ENCODE results near the gene HOXA1. TPM values are rescaled to one million over a fixed set of nuclear protein-coding genes. Genes with fewer than 3 reads are reported as not detected.

HOXA1 gene
- total and polyA plus RNA-seq, 4 donors, result 0.06 to 0.37 (median 0.32) TPM

DNA sequence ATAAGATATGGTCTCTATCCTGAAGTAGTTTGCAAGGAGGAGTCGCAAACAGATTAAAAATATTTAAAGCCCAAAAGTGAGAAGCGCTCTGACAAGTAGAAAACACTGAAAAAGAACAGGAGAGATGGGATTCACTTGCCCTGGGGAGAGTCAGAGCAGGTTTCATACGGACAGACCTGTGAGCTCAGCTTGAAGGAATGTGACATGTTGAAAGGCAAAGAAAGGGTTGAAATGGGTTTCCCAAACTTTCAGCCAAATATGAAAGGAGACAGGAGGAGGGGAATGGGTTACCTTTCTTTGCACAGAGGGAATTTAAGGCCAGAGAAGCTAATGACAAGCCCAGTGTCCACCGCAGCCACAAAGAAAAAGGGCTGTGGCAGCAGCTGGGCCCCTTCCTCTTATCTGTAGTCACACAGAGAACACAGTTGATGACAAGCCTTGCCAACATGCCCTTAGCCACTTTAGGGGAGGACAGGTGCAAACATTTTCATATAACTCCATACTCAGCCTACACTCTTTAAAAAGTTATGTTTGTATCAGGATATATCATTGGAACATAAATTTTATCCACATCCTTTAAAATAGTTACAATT, 14.9 kb downstream of the HOXA1 start:
- Histone ChIP-seq H3K36me3 (ENCODE audit: control insufficient read depth in 4 of 4, insufficient read depth in 4 of 4, low read length in 4 of 4) (no peaks in the 10 kb centered on the region), H3K27me3 (ENCODE audit: control insufficient read depth in 3 of 3, insufficient read depth in 3 of 3, low read length in 2 of 3) (peaks cover 0 to 27% (median 0%) of the 10 kb centered on the region in 3 donors), H3K9ac (ENCODE audit: insufficient read depth in 1 of 2, low read length in 2 of 2) (no peak overlapping the region), H3K4me3 (no peak overlapping the region), H3K4me1 (ENCODE audit: control insufficient read depth in 5 of 5, insufficient read depth in 5 of 5, low read length in 5 of 5) (peaks cover 0 to 2% (median 0%) of the 10 kb centered on the region in 5 donors), H3K9me3 (ENCODE audit: control insufficient read depth in 4 of 4, insufficient read depth in 3 of 4, low read length in 3 of 4) (no peaks in the 10 kb centered on the region), H3K27ac (ENCODE audit: low read depth in 1 of 2, low read length in 1 of 2) (no peak overlapping the region)
- 77 to 89% methylated on average over 4 of the region's 4 CpGs for WGBS, 2 donors
- TF ChIP-seq, protein P1, sequence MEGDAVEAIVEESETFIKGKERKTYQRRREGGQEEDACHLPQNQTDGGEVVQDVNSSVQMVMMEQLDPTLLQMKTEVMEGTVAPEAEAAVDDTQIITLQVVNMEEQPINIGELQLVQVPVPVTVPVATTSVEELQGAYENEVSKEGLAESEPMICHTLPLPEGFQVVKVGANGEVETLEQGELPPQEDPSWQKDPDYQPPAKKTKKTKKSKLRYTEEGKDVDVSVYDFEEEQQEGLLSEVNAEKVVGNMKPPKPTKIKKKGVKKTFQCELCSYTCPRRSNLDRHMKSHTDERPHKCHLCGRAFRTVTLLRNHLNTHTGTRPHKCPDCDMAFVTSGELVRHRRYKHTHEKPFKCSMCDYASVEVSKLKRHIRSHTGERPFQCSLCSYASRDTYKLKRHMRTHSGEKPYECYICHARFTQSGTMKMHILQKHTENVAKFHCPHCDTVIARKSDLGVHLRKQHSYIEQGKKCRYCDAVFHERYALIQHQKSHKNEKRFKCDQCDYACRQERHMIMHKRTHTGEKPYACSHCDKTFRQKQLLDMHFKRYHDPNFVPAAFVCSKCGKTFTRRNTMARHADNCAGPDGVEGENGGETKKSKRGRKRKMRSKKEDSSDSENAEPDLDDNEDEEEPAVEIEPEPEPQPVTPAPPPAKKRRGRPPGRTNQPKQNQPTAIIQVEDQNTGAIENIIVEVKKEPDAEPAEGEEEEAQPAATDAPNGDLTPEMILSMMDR (IDR thresholded peaks at IDR 0.05; ENCODE audit: control extremely low read depth, extremely low read depth), result no peak
- ATAC-seq (ENCODE audit: insufficient read depth, low FRiP score) (no peak), DNase-seq (no peak)

DNA sequence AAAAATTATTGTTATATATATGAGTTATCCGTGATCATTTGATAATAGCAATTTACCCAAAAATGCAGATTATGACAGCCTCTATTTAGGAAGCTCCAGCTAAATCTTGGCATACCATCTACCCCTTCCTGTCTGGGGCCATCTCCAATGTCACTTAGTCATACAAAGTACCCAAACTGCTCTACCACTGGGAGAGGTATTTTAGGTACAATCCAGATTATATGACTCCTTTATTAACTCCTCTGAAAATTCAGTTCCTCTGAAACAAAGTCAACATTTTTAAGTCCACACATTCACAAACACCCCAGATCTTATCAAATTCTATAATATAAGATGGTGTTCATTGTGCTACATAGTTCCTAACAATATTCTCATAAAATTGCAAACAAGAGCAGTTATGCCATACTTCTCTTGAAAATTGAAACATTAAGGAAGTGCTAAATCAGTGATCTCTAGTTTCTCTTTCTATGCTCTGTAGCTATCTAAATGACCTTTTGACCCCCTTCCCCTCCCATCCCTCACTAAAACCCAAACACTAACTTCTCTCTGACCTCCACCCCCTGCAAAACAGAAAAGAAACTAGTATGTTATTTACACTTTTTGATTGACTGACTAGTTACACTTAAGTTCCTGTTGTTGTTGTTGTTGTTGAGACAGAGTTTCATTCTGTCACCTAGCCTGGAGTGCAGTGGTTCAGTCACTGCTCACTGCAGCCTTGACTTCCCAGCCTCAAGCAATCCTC, 16.4 kb downstream of the HOXA1 start:
- Histone ChIP-seq H3K4me1 (ENCODE audit: control insufficient read depth in 5 of 5, insufficient read depth in 5 of 5, low read length in 5 of 5) (peaks cover 0 to 2% (median 0%) of the 10 kb centered on the region in 5 donors), H3K9ac (ENCODE audit: insufficient read depth in 1 of 2, low read length in 2 of 2) (no peak overlapping the region), H3K27ac (ENCODE audit: low read depth in 1 of 2, low read length in 1 of 2) (no peak overlapping the region), H3K4me3 (no peak overlapping the region), H3K36me3 (ENCODE audit: control insufficient read depth in 4 of 4, insufficient read depth in 4 of 4, low read length in 4 of 4) (no peaks in the 10 kb centered on the region), H3K27me3 (ENCODE audit: control insufficient read depth in 3 of 3, insufficient read depth in 3 of 3, low read length in 2 of 3) (peaks cover 0 to 21% (median 0%) of the 10 kb centered on the region in 3 donors), H3K9me3 (ENCODE audit: control insufficient read depth in 4 of 4, insufficient read depth in 3 of 4, low read length in 3 of 4) (peaks cover 0 to 3% (median 0%) of the 10 kb centered on the region in 4 donors)
- 96 to 98% methylated on average over 1 of the region's 1 CpG for WGBS, 2 donors
- ATAC-seq (ENCODE audit: insufficient read depth, low FRiP score) (no peak), DNase-seq (no peak)
- TF ChIP-seq, protein P1 (IDR thresholded peaks at IDR 0.05; ENCODE audit: control extremely low read depth, extremely low read depth), result no peak

DNA sequence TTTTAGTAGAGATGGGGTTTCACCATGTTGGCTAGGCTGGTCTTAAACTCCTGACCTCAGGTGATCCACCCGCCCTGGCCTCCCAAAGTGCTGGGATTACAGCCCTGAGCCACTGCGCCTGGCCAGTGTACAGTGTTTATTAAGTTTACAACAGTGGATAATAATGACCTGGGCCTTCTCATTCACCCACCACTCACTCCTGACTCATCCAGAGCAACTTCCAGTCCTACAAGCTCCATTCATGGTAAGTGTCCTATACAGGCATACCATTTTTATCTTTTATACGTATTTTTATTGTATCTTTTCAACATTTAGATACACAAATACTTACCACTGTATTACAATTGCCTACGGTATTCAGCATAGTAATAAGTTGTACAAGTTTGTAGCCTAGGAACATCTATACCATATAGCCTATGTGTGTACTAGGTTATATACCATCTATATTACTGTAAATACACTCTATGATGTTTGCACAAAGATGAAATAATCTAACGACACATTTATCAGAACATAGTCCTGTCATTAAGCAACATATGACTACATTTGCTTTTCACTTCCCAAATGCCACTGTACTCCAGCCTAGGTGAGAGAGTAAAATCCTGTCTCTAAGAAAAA, 17.1 kb downstream of the HOXA1 start:
- Histone ChIP-seq H3K27me3 (ENCODE audit: control insufficient read depth in 3 of 3, insufficient read depth in 3 of 3, low read length in 2 of 3) (peaks cover 0 to 19% (median 0%) of the 10 kb centered on the region in 3 donors), H3K9ac (ENCODE audit: insufficient read depth in 1 of 2, low read length in 2 of 2) (no peak overlapping the region), H3K9me3 (ENCODE audit: control insufficient read depth in 4 of 4, insufficient read depth in 3 of 4, low read length in 3 of 4) (peaks cover 0 to 3% (median 0%) of the 10 kb centered on the region in 4 donors), H3K4me1 (ENCODE audit: control insufficient read depth in 5 of 5, insufficient read depth in 5 of 5, low read length in 5 of 5) (peaks cover 0 to 2% (median 0%) of the 10 kb centered on the region in 5 donors), H3K27ac (ENCODE audit: low read depth in 1 of 2, low read length in 1 of 2) (no peak overlapping the region), H3K4me3 (no peak overlapping the region), H3K36me3 (ENCODE audit: control insufficient read depth in 4 of 4, insufficient read depth in 4 of 4, low read length in 4 of 4) (no peaks in the 10 kb centered on the region)
- TF ChIP-seq, protein P1 (IDR thresholded peaks at IDR 0.05; ENCODE audit: control extremely low read depth, extremely low read depth), result no peak
- ATAC-seq (ENCODE audit: insufficient read depth, low FRiP score), result no peak
- DNase-seq, result no peak
- WGBS, 2 donors, result 92 to 94% methylated on average over 5 of the region's 5 CpGs

All from lung (tissue), 12 donors.